Tibial nerve (tissue), 4 donors: ENCODE measurements around the gene FAM163B.

Experiments
- CTCF ChIP-seq, 5 experiments: fragments of 200-600 bp in 3 of 5; fragments of 450-650 bp in 2 of 5; sonication (generic) in 3 of 5; IDR thresholded peaks; one replicate each; pipeline ENCODE4 v1.5.1; 2016 to 2019; ENCODE audit warnings: antibody characterized with exemption in 5 of 5, mild to moderate bottlenecking in 3 of 5, moderate library complexity in 2 of 5
- EP300 ChIP-seq, 2 donors: sonication (generic); formaldehyde crosslinking; IDR thresholded peaks; one replicate each; pipeline ENCODE4 v1.6.1; 2017; ENCODE audit warnings: antibody characterized with exemption in 2 of 2, mild to moderate bottlenecking in 1 of 2
- POLR2A ChIP-seq, 2 donors: fragments of 450-650 bp; IDR thresholded peaks; one replicate each; pipeline ENCODE4 v1.6.1; 2017; ENCODE audit warnings: antibody characterized with exemption in 2 of 2, mild to moderate bottlenecking in 2 of 2, moderate library complexity in 2 of 2

- TF ChIP-seq EP300 (IDR thresholded peaks at IDR 0.05) (no peak), POLR2A (IDR thresholded peaks at IDR 0.05) (no peak), CTCF (IDR thresholded peaks at IDR 0.05) (no peak)
Observed at GRCh38 chr9:133581011-133581410, 28.2 kb downstream of the FAM163B start.
